Measurements from ENCODE around the gene EPC2.

EPC2 gene

GRCh38 chr2:148617219-148617618 lies 27.3 kb upstream of the EPC2 start:
- Mint-ChIP-seq H3K9me3 (peaks cover 6% of the 10 kb centered on the region), H3K36me3 (ENCODE audit: low read depth) (no peaks in the 10 kb centered on the region), H3K4me3 (no peak overlapping the region), H3K27ac (no peak overlapping the region), H3K4me1 (ENCODE audit: low read depth) (peaks cover 51% of the 10 kb centered on the region), H3K27me3 (no peaks in the 10 kb centered on the region)
- intact Hi-C loops (cut with micrococcal nuclease), result no loop called here

- Mint-ChIP-seq H3K27ac (peak overlapping the region; percentile 64), H3K9me3 (peaks cover 6% of the 10 kb centered on the region), H3K4me3 (no peak overlapping the region), H3K36me3 (ENCODE audit: low read depth) (no peaks in the 10 kb centered on the region), H3K27me3 (peaks cover 3% of the 10 kb centered on the region), H3K4me1 (ENCODE audit: low read depth) (peaks cover 41% of the 10 kb centered on the region)
- intact Hi-C loops (cut with micrococcal nuclease), result no loop called here
These were observed 24.9 kb upstream of the EPC2 start for GRCh38 chr2:148619560-148620195.

DNA sequence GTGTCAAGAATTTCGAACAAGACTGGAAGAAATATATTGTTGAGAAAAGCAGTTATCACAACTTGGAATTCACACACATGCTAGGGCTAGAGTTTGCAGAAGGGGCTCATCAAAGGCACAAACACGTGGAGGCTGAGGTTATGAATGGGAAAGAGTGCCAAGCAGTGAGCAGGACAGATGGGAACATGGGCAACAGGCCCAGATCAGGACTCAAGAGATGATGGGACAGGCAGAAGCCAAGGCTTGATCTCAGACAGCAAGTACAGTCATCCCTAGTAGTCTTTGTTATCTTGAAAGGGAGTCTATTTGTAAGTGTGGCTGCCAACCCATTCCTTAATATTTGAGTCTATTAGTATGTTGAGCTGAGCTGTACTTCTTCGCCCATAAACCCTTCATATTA lies 22.2 kb upstream of the EPC2 start:
- H3K4me1 Mint-ChIP-seq (ENCODE audit: low read depth), result peaks cover 24% of the 10 kb centered on the region
- intact Hi-C loops (cut with micrococcal nuclease), result no loop called here
- peaks cover 6% of the 10 kb centered on the region for H3K9me3 Mint-ChIP-seq
- no peaks in the 10 kb centered on the region for H3K36me3 Mint-ChIP-seq (ENCODE audit: low read depth)
- H3K4me3 Mint-ChIP-seq, result no peak overlapping the region
- no peak overlapping the region for H3K27ac Mint-ChIP-seq
- H3K27me3 Mint-ChIP-seq, result peaks cover 3% of the 10 kb centered on the region

DNA sequence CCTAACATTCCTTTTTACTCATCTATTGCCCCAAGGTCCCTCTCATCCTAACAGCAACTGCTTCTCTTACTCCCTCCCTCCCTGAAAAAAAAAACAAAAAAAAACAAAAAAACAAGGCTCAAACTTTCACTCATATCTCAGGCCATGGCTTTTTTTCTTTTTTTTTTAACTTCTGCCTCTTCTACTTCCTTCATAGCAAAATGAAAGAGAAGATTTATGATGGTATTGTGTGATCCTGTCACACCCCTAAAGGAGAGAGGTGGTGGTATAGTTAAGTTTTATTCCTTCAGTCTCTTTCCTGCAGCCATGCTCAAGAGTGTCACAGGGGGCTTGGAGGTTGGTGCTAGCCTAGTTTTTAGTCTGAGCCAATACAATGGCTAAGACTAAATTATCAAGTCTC lies 21.5 kb upstream of the EPC2 start:
- peaks cover 6% of the 10 kb centered on the region for H3K9me3 Mint-ChIP-seq
- peaks cover 24% of the 10 kb centered on the region for H3K4me1 Mint-ChIP-seq (ENCODE audit: low read depth)
- intact Hi-C loops (cut with micrococcal nuclease), result no loop called here
- H3K27ac Mint-ChIP-seq, result no peak overlapping the region
- H3K27me3 Mint-ChIP-seq, result peaks cover 3% of the 10 kb centered on the region
- H3K4me3 Mint-ChIP-seq, result no peak overlapping the region
- H3K36me3 Mint-ChIP-seq (ENCODE audit: low read depth), result no peaks in the 10 kb centered on the region

DNA sequence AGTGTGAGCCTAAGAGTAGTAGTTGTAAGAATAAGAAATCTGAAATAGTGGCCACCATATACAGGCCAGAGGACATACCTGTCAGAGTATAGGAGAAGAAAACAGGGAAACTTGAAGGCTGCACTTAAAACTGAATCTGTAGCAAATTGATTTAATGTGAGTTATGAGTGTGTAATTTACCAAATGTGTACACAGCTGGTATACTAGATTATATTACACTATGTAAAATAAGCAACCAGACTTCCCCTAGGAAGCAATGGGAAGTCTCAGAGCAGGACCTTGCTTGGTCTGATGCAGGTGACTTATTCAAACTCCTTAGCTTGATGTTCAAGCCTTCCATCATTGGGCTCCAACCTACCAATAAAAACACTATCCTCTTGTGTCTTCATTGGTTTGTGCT lies 17.3 kb upstream of the EPC2 start:
- Mint-ChIP-seq H3K36me3 (ENCODE audit: low read depth) (no peaks in the 10 kb centered on the region), H3K27ac (no peak overlapping the region), H3K4me3 (no peak overlapping the region), H3K27me3 (peaks cover 3% of the 10 kb centered on the region), H3K9me3 (no peaks in the 10 kb centered on the region), H3K4me1 (ENCODE audit: low read depth) (peaks cover 5% of the 10 kb centered on the region)
- intact Hi-C loops (cut with micrococcal nuclease), result no loop called here

DNA sequence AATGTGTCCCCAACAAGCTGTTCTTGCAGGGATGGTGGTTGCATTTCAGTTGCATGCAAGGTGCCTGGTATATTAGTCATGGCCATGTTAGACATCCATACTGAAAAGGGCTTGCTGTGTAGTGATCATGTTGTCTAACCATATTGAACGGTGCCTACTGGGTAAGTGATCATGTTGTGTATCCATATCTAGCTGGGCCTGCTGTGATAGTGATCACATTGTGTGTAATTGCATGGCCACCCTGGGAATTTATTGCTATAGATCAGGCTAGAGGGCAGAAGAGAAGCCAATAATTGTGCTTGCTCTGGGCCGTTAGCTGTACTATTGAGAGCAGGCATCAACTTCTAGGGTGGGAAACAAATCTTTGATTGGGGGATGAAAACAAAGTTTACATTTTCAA lies 9.8 kb upstream of the EPC2 start:
- Mint-ChIP-seq H3K27me3 (no peaks in the 10 kb centered on the region), H3K4me1 (ENCODE audit: low read depth) (no peaks in the 10 kb centered on the region)
- intact Hi-C loops (cut with micrococcal nuclease), result loop anchor here (5.0 kb wide), 1 partner anchor 43 kb away; no protein-coding TSS in a partner anchor

GRCh38 chr2:148638543-148638942 lies 6.0 kb upstream of the EPC2 start:
- Mint-ChIP-seq H3K27me3 (no peaks in the 10 kb centered on the region), H3K36me3 (ENCODE audit: low read depth) (no peaks in the 10 kb centered on the region), H3K27ac (no peak overlapping the region), H3K4me1 (ENCODE audit: low read depth) (peaks cover 9% of the 10 kb centered on the region), H3K9me3 (no peaks in the 10 kb centered on the region), H3K4me3 (no peak overlapping the region)
- intact Hi-C loops (cut with micrococcal nuclease), result loop anchor here (5.0 kb wide), 1 partner anchor 39 kb away; no protein-coding TSS in a partner anchor

More for the DNA sequence above, 9.8 kb upstream of the EPC2 start:
- Mint-ChIP-seq H3K4me3 (no peak overlapping the region), H3K36me3 (ENCODE audit: low read depth) (no peaks in the 10 kb centered on the region), H3K27ac (no peak overlapping the region), H3K9me3 (no peaks in the 10 kb centered on the region)

GRCh38 chr2:148640767-148641166 lies 3.8 kb upstream of the EPC2 start:
- no peaks in the 10 kb centered on the region for H3K9me3 Mint-ChIP-seq
- peaks cover 15% of the 10 kb centered on the region for H3K4me1 Mint-ChIP-seq (ENCODE audit: low read depth)
- H3K4me3 Mint-ChIP-seq, result no peak overlapping the region
- H3K27me3 Mint-ChIP-seq, result no peaks in the 10 kb centered on the region
- H3K27ac Mint-ChIP-seq, result no peak overlapping the region
- intact Hi-C loops (cut with micrococcal nuclease), result no loop called here
- peaks cover 19% of the 10 kb centered on the region for H3K36me3 Mint-ChIP-seq (ENCODE audit: low read depth)

- Mint-ChIP-seq H3K4me3 (no peak overlapping the region), H3K4me1 (ENCODE audit: low read depth) (peaks cover 15% of the 10 kb centered on the region), H3K27ac (no peak overlapping the region), H3K27me3 (no peaks in the 10 kb centered on the region), H3K36me3 (ENCODE audit: low read depth) (peaks cover 19% of the 10 kb centered on the region), H3K9me3 (no peaks in the 10 kb centered on the region)
- intact Hi-C loops (cut with micrococcal nuclease), result no loop called here
These were observed 2.3 kb upstream of the EPC2 start for GRCh38 chr2:148642112-148642744.

- Mint-ChIP-seq H3K36me3 (ENCODE audit: low read depth) (peaks cover 19% of the 10 kb centered on the region), H3K9me3 (no peaks in the 10 kb centered on the region), H3K27me3 (no peaks in the 10 kb centered on the region), H3K4me3 (peak overlapping the region; percentile 83), H3K4me1 (ENCODE audit: low read depth) (peaks cover 15% of the 10 kb centered on the region), H3K27ac (peak overlapping the region; percentile 98)
- intact Hi-C loops (cut with micrococcal nuclease), result loop anchor here (1.0 kb wide), 1 partner anchor 622 kb away; the partner anchor contains the start of gene MBD5
These were observed 1.6 kb upstream of the EPC2 start for GRCh38 chr2:148642891-148643416.

DNA sequence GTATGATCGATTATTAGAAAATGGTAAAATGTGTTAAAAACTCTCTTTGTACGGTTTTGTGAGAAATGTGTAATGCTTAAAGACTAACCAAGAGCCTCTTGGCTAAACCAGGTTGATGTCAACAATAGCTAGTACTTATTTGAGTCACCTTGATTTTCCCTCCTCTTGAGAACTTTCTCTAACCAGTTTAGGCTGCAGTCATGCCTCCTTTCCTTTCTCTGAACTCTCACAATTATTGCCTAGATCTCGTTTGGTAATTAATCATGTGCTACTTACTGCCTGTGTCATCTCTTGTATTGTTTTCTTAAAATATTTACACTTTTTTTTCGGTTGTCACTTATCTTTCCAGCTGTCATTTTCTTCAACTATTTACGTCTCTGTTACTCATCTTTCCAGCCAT lies 1.1 kb upstream of the EPC2 start:
- peak overlapping the region; percentile 83 for H3K4me3 Mint-ChIP-seq
- intact Hi-C loops (cut with micrococcal nuclease), result loop anchor here (1.0 kb wide), 1 partner anchor 622 kb away; the partner anchor contains the start of gene MBD5
- no peaks in the 10 kb centered on the region for H3K27me3 Mint-ChIP-seq
- H3K36me3 Mint-ChIP-seq (ENCODE audit: low read depth), result peaks cover 19% of the 10 kb centered on the region
- H3K9me3 Mint-ChIP-seq, result no peaks in the 10 kb centered on the region
- peaks cover 15% of the 10 kb centered on the region for H3K4me1 Mint-ChIP-seq (ENCODE audit: low read depth)
- peak overlapping the region; percentile 98 for H3K27ac Mint-ChIP-seq

DNA sequence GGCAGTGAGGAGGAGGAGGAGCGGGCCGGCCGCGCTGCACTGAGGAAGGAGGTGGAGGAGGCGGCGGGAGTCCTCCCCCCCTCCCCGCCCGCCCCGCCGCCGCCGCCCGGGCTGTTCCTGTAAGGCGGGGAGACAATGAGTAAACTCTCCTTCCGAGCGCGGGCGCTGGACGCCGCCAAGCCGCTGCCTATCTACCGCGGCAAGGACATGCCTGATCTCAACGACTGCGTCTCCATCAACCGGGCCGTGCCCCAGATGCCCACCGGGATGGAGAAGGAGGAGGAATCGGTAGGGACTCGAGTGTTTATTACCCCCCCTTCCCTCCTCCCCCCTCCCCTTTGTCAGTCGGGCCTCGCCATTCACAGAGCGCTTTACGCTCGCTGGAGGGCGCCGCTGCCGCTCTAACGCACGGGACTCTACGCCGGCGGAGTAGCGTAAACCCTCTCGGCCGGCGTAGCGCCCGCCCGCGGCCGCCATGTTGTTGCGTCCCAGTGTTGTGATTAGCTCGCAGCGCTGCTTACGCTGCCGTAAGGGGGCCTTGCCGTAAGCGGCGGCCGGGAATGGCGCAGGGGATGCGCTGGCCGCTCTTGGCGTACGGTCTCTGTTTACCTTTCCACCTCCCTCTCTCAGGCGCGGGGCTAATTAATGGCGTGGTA lies 460 bp downstream of the EPC2 start:
- H3K9me3 Mint-ChIP-seq, result no peaks in the 10 kb centered on the region
- H3K27ac Mint-ChIP-seq, result peak overlapping the region; percentile 98
- no peaks in the 10 kb centered on the region for H3K27me3 Mint-ChIP-seq

DNA sequence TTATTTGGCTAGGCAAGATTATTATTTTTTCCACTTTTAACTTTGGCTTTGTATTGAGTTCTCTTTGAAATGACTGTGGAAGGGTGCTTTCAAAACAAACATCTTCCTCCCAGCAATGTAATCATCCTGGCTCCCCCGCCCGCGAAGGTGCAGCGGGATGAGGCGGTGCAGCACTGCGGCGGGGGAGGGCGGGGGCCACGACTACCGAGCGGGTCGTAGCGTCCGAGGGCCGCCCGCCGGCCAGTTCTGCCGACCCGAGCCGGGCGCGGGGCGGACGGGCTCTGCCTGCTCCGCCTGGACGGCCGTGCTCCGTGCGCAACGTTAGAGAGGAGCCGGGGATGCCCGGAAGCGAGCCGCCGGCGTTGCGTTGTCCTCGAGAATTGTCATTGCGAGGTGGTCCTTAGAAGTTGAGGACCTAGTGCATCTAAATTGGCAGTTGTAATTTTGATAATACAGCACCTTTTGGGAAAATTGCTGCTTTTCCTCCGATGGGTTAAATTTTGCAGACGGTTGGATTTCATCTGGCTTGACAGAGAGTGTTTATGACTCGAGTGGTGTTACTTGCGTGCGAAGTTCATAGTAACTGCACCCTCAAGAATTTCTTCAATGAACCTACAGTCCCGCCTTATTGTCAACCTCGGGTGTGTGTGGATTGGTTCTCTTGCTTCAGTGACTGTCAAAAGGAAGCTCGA lies 1.1 kb downstream of the EPC2 start:
- peak overlapping the region; percentile 83 for H3K4me3 Mint-ChIP-seq
- no peaks in the 10 kb centered on the region for H3K9me3 Mint-ChIP-seq
- intact Hi-C loops (cut with micrococcal nuclease), result loop anchor here (1.0 to 2.0 kb wide), 2 partner anchors 14 to 31 kb away; no protein-coding TSS in a partner anchor
- H3K36me3 Mint-ChIP-seq (ENCODE audit: low read depth), result peaks cover 19% of the 10 kb centered on the region
- no peaks in the 10 kb centered on the region for H3K27me3 Mint-ChIP-seq
- H3K4me1 Mint-ChIP-seq (ENCODE audit: low read depth), result peaks cover 27% of the 10 kb centered on the region
- peak overlapping the region; percentile 98 for H3K27ac Mint-ChIP-seq

More for the DNA sequence above, 460 bp downstream of the EPC2 start:
- H3K4me3 Mint-ChIP-seq, result peak overlapping the region; percentile 83
- H3K4me1 Mint-ChIP-seq (ENCODE audit: low read depth), result peaks cover 25% of the 10 kb centered on the region
- peaks cover 19% of the 10 kb centered on the region for H3K36me3 Mint-ChIP-seq (ENCODE audit: low read depth)
- intact Hi-C loops (cut with micrococcal nuclease), result loop anchor here (1.0 to 2.0 kb wide), 2 partner anchors 14 to 30 kb away; no protein-coding TSS in a partner anchor

All from dendritic cell treated with granulocyte-macrophage colony-stimulating factor and Interleukin-4, amounts not matched to agents 40 ng/mL and 50 ng/mL, for 4 days (primary cell).